ENCODE measurements around the gene KCNA5.

KCNA5 gene

DNA sequence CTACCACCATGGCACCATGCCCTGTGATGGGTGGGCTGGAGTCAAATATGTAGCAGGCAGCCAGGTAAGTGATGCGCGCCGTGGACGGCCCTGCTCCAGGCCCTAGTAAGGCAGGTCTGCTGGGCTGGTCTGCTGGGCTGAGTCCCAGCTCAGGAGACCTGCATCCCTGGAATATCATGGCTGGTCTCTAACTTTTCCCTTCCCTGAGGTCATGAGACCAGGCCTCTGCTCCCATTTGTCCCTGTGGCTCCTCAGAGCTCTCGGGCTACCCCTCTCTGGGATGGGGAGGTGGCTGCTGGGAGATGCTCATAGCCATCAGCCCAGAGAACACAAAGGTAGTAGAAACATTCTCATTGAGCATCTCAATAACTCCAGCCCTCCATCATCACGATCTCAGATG lies 19.8 kb upstream of the KCNA5 start:
- TF ChIP-seq, protein P1, sequence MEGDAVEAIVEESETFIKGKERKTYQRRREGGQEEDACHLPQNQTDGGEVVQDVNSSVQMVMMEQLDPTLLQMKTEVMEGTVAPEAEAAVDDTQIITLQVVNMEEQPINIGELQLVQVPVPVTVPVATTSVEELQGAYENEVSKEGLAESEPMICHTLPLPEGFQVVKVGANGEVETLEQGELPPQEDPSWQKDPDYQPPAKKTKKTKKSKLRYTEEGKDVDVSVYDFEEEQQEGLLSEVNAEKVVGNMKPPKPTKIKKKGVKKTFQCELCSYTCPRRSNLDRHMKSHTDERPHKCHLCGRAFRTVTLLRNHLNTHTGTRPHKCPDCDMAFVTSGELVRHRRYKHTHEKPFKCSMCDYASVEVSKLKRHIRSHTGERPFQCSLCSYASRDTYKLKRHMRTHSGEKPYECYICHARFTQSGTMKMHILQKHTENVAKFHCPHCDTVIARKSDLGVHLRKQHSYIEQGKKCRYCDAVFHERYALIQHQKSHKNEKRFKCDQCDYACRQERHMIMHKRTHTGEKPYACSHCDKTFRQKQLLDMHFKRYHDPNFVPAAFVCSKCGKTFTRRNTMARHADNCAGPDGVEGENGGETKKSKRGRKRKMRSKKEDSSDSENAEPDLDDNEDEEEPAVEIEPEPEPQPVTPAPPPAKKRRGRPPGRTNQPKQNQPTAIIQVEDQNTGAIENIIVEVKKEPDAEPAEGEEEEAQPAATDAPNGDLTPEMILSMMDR (IDR thresholded peaks at IDR 0.05; ENCODE audit: control insufficient read depth, insufficient read depth, low read depth, low read length, missing control alignments), result no peak
- no peak overlapping the region for H3K4me3 ChIP-seq (ENCODE audit: control insufficient read depth, low read depth, low read length)
- no peak for DNase-seq (ENCODE audit: low read depth)

DNA sequence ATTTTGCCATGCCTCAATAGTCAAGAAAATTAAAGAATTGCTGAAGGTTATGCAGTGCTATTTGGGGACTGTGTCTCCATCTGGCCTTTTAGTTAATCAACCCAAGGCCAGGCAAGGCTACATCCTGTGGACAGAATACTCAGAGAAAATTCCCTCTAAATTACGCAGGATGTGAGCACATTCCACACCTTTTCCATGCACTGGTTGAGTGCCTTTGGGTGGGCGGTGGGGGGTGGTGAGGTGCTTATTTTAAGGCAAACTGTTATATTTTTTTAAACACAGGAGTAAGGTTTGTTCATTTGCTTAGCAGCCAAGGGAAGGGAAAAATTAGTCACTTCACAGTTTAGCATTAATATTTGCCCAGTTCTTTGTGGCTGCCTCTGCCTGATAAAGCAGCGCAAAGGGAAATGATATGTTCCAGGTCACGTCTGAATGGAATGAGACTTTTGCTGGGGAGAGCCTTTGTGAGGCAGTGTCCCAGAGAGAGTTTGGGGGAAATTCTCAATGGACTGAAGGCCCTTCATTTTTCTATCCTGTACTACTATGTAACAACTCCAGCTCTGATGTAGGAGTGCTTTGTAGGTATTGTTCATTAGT lies 17.2 kb upstream of the KCNA5 start:
- H3K4me3 ChIP-seq (ENCODE audit: control insufficient read depth, low read depth, low read length), result no peak overlapping the region
- TF ChIP-seq, protein P1 (IDR thresholded peaks at IDR 0.05; ENCODE audit: control insufficient read depth, insufficient read depth, low read depth, low read length, missing control alignments), result no peak
- DNase-seq (ENCODE audit: low read depth), result no peak

DNA sequence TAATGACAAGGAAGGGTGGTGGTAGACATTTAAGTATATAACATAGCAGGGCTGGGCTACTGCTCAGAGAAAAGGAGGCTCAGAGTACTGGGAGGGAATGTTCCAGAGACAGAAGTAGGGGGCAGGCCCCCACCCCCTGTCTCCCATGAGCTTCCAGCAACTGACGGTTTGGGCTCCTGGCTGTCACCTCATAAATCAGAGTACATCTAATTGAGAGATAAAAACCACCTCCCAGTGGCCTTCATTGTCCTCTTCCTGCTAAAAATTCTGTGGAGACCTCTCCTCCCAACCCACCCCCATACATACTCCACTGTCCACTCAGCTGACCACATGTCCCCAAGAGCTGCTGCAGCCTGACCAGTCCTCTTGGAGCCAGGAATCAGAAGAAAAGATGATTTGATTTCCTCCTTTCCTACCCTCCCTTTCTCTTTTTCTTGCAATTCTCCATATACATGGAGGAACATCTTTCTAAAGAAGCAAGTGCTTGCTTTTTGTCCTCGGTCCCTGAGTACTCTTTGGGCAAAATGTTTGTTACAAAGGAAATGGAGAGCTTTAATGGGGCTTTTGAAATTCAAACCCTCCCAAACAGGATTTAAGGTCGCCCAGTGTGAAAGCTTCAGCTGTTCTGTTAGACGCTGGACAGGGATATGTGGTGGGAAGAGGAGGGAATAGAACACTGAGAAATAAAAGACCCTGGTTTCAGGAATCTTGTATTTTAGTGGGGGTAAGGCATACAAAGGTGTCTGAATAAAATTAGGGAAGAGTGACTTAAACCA lies 16.4 kb upstream of the KCNA5 start:
- DNase-seq (ENCODE audit: low read depth), result no peak
- no peak overlapping the region for H3K4me3 ChIP-seq (ENCODE audit: control insufficient read depth, low read depth, low read length)
- TF ChIP-seq, protein P1 (IDR thresholded peaks at IDR 0.05; ENCODE audit: control insufficient read depth, insufficient read depth, low read depth, low read length, missing control alignments), result no peak

DNA sequence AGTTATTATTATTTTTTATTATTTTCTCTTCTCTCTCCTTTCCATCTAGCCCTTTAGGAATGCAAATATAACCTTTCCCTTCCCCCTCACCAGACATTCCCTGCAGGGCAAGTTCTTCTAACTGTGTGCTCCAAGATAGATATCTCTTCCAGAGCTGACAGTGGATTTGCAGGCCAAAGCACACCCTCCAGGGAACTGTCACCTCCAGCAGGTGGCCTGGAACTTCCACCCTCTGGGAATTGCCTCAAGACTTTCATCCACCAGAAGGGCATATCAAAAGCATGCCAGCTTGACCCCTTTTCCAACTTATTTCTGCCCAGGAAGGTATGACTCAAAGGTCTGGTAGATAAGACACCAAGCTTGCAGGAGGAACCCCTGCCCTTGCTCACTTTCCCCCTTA lies 13.6 kb upstream of the KCNA5 start:
- DNase-seq (ENCODE audit: low read depth), result no peak
- H3K4me3 ChIP-seq (ENCODE audit: control insufficient read depth, low read depth, low read length), result no peak overlapping the region
- TF ChIP-seq, protein P1 (IDR thresholded peaks at IDR 0.05; ENCODE audit: control insufficient read depth, insufficient read depth, low read depth, low read length, missing control alignments), result no peak

DNA sequence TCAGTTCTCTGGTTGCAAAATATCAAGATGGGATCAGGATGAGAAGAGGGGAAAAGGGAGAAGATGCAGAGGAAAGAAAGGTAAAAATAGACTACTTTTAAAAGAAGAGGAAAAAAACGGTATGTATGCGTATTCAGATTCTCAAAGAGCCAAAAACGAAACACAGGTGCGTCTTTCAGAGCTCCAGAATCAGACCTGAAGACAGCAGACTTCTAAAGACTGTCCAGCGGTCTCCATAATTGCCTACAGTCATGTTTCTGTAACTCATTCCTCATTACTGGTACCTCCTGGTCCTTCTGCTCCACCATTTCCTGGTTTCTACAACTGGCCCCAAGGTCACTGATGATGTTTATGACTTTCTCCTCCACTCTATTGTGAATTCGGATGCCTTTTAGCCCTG lies 12.4 kb upstream of the KCNA5 start:
- no peak for DNase-seq (ENCODE audit: low read depth)
- TF ChIP-seq, protein P1 (IDR thresholded peaks at IDR 0.05; ENCODE audit: control insufficient read depth, insufficient read depth, low read depth, low read length, missing control alignments), result no peak
- H3K4me3 ChIP-seq (ENCODE audit: control insufficient read depth, low read depth, low read length), result no peak overlapping the region

DNA sequence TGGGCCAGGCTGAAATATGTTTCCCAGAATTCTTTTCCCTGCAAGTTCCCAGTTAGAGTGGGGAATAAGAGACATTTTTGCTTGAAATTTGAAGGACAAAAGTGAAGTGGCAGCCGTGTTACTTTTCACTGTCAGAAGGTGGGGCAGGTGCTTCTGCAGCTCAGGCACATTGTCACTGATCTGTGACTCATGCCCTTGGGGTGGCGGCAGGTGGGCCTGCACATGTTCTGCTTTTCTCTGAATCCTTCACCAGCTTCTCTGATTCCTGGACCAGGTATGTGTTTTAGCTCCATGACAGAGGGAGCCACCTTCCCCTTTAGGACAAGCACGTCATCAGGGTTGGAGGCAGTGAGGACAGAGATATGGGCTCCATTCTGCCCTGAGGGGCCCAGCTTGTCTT lies 11.7 kb upstream of the KCNA5 start:
- H3K4me3 ChIP-seq (ENCODE audit: control insufficient read depth, low read depth, low read length), result no peak overlapping the region
- DNase-seq (ENCODE audit: low read depth), result no peak
- TF ChIP-seq, protein P1 (IDR thresholded peaks at IDR 0.05; ENCODE audit: control insufficient read depth, insufficient read depth, low read depth, low read length, missing control alignments), result no peak
